Activated CD4-positive, alpha-beta T cell treated with anti-CD3 and anti-CD28 coated beads, Interleukin-2, amount 10 ng/mL, durations not matched to agents 24 days and 14 days (primary cell): ENCODE measurements around the gene DEPDC5. TPM values are rescaled to one million over a fixed set of nuclear protein-coding genes. Genes with fewer than 3 reads are reported as not detected.
A peak's percentile ranks its signal among the peaks of the same experiment; 100 is the strongest.
"Not testable (repeated sequence)": the region's sequence is repeated elsewhere in the genome, so short reads cannot be mapped to it uniquely, and the experiment has no call there.

Source experiments
- DNase-seq: peaks from one replicate; pipeline ENCODE4 v3.0.0; 2022
- H3K27ac Mint-ChIP-seq: one replicate; pipeline ENCODE4 v1.8.0; 2022; ENCODE audit warnings: mild to moderate bottlenecking, mixed read lengths
- H3K27me3 Mint-ChIP-seq: one replicate; pipeline ENCODE4 v1.8.0; 2022; ENCODE audit warnings: mixed read lengths
- H3K36me3 Mint-ChIP-seq: one replicate; pipeline ENCODE4 v1.8.0; 2022; ENCODE audit warnings: low read depth, mild to moderate bottlenecking, mixed read lengths
- H3K4me1 Mint-ChIP-seq: one replicate; pipeline ENCODE4 v1.8.0; 2021; ENCODE audit warnings: mixed read lengths
- H3K4me3 Mint-ChIP-seq: one replicate; pipeline ENCODE4 v1.8.0; 2022; ENCODE audit warnings: mild to moderate bottlenecking, moderate library complexity, mixed read lengths
- H3K9me3 Mint-ChIP-seq: one replicate; pipeline ENCODE4 v1.8.0; 2021; ENCODE audit warnings: mixed read lengths
- intact Hi-C: fragments of 100-400 bp; cut with micrococcal nuclease; formaldehyde crosslinking; loops from one replicate; pipeline ENCODE4 v1.15.1; 2023
- total RNA-seq: library from RNA; stranded (reverse); gene quantifications from 2 replicates; pipeline ENCODE4 v1.2.3, GENCODE V29; 2022

The DEPDC5 gene
- total RNA-seq, 1 donor from 2014 or later, result 37.9 TPM

DNA sequence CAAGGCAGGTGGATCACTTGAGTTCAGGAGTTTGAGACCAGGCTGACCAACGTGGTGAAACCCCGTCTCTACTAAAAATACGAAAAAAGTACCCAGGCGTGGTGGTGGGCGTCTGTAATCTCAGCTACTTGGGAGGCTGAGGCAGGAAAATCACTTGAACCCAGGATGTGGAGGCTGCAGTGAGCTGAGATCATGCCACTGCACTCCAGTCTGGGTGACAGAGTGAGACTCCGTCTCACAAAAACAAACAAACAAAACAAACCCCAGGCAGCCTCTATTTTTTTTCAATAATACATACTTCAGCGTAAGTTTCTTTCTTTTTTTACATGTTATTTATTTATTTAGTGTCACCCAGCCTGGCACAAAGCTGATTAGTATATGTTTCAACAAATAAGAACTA lies 60.1 kb downstream of the DEPDC5 start:
- H3K27me3 Mint-ChIP-seq, H3K27ac Mint-ChIP-seq, DNase-seq, H3K4me3 Mint-ChIP-seq, H3K9me3 Mint-ChIP-seq, intact Hi-C loops, H3K4me1 Mint-ChIP-seq: not testable (repeated sequence)
- H3K36me3 Mint-ChIP-seq, result peaks cover 68% of the 10 kb centered on the region

DNA sequence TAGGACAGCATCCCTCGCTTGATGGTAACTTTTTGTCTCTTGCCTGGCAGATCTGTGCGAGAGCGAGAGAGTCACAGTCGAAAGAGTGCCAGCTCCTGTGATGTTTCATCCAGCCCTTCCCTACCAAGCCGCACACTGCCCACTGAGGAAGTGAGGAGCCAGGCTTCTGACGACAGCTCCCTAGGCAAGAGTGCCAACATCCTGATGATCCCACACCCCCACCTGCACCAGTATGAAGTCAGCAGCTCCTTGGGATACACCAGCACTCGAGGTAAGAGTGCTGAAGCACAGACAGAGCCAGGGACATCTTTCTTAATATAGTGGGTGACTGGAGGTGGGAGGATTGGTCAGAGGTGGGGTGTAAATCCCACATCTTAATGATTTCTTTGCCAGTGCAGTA lies 61.1 kb downstream of the DEPDC5 start:
- Mint-ChIP-seq H3K27ac (no peak overlapping the region), H3K36me3 (peaks cover 72% of the 10 kb centered on the region), H3K9me3 (no peaks in the 10 kb centered on the region), H3K4me3 (no peak overlapping the region), H3K27me3 (no peaks in the 10 kb centered on the region), H3K4me1 (peaks cover 11% of the 10 kb centered on the region)
- no peak for DNase-seq
- intact Hi-C loops, result no loop called here

DNA sequence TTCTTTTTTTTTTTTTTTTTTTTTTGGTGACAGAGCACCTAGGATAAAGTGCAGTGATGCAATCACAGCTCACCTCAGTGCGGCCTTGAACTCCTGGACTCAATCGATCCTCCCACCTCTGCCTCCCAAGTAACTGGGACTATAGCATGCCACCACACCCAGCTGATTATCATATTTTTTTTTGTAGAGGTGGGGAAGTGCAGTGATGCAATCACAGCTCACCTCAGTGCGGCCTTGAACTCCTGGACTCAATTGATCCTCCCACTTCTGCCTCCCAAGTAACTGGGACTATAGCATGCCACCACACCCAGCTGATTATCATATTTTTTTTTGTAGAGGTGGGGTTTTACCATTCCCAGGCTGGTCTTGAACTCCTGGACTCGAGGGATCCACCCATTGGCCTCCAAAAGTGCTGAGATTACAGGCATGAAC lies 61.6 kb downstream of the DEPDC5 start:
- H3K4me3 Mint-ChIP-seq, H3K27me3 Mint-ChIP-seq, H3K9me3 Mint-ChIP-seq, DNase-seq, H3K27ac Mint-ChIP-seq, intact Hi-C loops: not testable (repeated sequence)
- Mint-ChIP-seq H3K4me1 (peaks cover 11% of the 10 kb centered on the region), H3K36me3 (peaks cover 70% of the 10 kb centered on the region)

DNA sequence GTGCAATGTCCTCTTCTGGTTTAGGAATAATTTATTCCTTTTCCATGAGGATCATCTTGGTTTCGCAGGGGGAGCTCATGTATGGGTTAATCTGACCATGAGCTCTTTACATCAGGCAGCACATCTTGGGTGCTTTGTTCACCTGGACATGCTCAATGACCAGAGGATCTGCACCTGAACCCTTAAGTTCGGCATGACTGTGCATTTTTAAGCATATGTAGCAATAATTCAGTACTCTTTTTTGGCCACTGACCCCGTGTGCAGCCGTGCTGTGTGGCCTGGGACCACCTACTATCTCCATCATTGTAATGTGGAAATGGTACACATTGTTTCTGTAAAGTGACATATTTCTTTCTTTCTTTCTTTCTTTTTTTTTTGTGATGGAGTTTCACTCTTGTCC lies 62.9 kb downstream of the DEPDC5 start:
- Mint-ChIP-seq H3K27ac (no peak overlapping the region), H3K9me3 (no peaks in the 10 kb centered on the region), H3K27me3 (no peaks in the 10 kb centered on the region), H3K36me3 (peaks cover 72% of the 10 kb centered on the region), H3K4me1 (peaks cover 11% of the 10 kb centered on the region), H3K4me3 (no peak overlapping the region)
- no peak for DNase-seq
- intact Hi-C loops, result no loop called here

DNA sequence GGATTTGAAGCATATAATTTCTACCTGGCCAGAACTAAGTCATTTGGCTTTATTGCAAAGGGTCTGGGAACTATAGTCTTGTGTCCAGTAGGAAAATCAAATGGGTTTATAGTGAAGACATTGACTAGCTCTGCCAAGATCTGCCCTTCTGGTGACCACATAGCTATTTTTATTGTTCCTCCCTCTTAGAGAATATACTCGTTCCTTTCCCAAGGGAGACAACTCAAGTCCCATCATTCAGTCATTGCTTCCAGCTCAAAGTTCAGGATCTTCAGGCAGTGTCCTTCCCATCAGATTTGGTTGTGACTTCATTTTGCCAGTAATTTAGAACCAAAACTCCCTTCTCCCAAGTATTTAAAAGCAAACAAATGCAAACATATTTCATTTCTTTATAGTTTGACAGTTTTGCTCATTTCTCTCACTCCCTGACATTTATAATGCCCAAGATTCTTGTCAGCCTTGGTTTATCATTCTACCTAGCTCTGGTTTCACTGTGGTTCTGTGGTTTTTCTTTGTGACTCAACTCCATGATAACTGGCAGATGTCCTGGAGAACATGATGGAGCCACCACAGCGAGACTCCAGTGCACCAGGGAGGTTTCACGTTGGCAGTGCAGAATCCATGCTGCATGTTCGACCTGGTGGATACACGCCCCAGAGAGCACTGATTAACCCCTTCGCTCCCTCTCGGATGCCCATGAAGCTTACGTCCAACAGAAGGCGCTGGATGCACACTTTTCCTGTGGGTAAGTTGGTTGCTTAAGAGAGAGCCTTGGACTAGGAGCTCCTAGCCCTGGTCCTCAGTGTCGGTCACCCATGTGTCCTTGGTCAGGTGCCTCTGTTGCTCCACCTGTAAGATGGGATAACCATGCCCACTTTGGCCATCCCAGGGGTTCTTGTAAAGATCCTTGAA lies 64.9 kb downstream of the DEPDC5 start:
- peaks cover 11% of the 10 kb centered on the region for H3K4me1 Mint-ChIP-seq
- H3K9me3 Mint-ChIP-seq, result no peaks in the 10 kb centered on the region
- no peak overlapping the region for H3K4me3 Mint-ChIP-seq
- intact Hi-C loops, result loop anchor here (1.0 to 2.0 kb wide), 2 partner anchors 11 to 24 kb away; no protein-coding TSS in a partner anchor
- no peak for DNase-seq
- peaks cover 77% of the 10 kb centered on the region for H3K36me3 Mint-ChIP-seq
- H3K27ac Mint-ChIP-seq, result peak overlapping the region; percentile 21
- no peaks in the 10 kb centered on the region for H3K27me3 Mint-ChIP-seq

- Mint-ChIP-seq H3K9me3 (no peaks in the 10 kb centered on the region), H3K27me3 (no peaks in the 10 kb centered on the region), H3K4me1 (peaks cover 11% of the 10 kb centered on the region), H3K4me3 (no peak overlapping the region), H3K27ac (no peak overlapping the region), H3K36me3 (peaks cover 67% of the 10 kb centered on the region)
- no peak for DNase-seq
- intact Hi-C loops, result loop anchor here (10.0 kb wide), 1 partner anchor 234 kb away; no protein-coding TSS in a partner anchor
Measured at GRCh38 chr22:31820655-31821054, 66.8 kb downstream of the DEPDC5 start.

- no peak overlapping the region for H3K27ac Mint-ChIP-seq
- H3K4me3 Mint-ChIP-seq, result no peak overlapping the region
- H3K4me1 Mint-ChIP-seq, result peaks cover 11% of the 10 kb centered on the region
- H3K9me3 Mint-ChIP-seq, result no peaks in the 10 kb centered on the region
- H3K36me3 Mint-ChIP-seq, result peaks cover 67% of the 10 kb centered on the region
- no peak for DNase-seq
- intact Hi-C loops, result loop anchor here (10.0 kb wide), 1 partner anchor 233 kb away; no protein-coding TSS in a partner anchor
- no peaks in the 10 kb centered on the region for H3K27me3 Mint-ChIP-seq
Measured at GRCh38 chr22:31821572-31821971, 67.8 kb downstream of the DEPDC5 start.

DNA sequence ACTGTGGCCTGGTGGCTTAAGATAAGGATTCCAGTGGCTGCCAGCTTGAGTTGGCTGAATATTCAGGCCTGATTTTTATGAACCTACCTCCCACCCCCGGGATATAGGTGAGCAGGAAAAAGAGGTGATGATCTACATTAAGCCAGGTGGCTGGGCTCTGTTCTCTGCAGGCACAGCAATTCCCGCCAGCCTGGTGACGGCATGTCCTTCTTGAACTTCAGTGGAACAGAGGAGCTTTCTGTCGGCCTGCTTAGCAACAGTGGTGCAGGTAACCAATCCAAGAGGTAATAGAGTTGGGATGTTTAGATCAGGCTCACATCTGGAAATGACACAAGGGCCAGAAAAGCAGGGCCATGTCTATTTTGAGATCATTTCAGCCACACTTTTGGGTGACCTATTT lies 68.7 kb downstream of the DEPDC5 start:
- DNase-seq, result no peak
- Mint-ChIP-seq H3K4me3 (no peak overlapping the region), H3K9me3 (no peaks in the 10 kb centered on the region), H3K27me3 (no peaks in the 10 kb centered on the region), H3K4me1 (peaks cover 11% of the 10 kb centered on the region), H3K27ac (no peak overlapping the region), H3K36me3 (peaks cover 61% of the 10 kb centered on the region)
- intact Hi-C loops, result loop anchor here (10.0 kb wide), 1 partner anchor 232 kb away; no protein-coding TSS in a partner anchor

DNA sequence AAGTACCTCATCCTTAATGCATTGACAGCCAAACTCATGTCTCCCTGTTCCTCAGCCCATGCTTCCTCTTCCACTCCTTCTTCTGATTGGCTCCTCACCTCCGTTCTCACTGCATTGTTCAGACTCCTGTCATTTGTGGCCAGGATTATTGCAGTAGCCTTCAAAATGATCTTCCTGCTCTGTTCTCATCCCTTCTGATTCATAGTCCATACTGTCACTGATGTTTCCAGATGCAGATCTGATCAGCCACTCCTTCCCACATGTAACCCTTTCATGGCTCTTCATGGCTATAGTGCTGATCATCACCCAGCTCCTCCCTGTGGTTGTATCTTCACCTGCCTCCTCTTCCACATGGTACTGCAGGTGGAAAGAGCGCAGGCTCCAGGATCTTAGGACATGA lies 71.7 kb downstream of the DEPDC5 start:
- H3K36me3 Mint-ChIP-seq, result peaks cover 54% of the 10 kb centered on the region
- peaks cover 19% of the 10 kb centered on the region for H3K4me1 Mint-ChIP-seq
- no peak overlapping the region for H3K4me3 Mint-ChIP-seq
- H3K27me3 Mint-ChIP-seq, result no peaks in the 10 kb centered on the region
- intact Hi-C loops, result loop anchor here (10.0 kb wide), 1 partner anchor 229 kb away; no protein-coding TSS in a partner anchor
- DNase-seq, result no peak
- no peaks in the 10 kb centered on the region for H3K9me3 Mint-ChIP-seq
- H3K27ac Mint-ChIP-seq, result no peak overlapping the region

DNA sequence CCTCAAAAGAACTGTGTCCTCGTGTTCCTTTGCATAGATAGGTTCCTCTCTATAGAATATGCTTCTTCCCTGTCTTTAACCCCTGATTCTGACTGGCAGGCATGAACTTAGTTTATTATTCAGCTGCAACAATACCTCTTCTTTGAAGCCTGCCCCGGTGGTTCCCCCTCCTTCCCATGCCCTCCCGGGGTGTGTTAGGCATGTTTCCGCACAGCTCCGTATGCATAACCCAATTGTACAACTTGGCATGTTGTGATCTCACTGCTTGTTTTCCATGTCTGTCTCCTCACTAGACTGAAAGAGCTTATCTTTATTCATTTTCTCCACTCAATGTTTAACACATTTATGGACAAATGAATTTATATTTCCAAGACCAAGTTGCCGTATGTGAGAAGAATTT lies 72.6 kb downstream of the DEPDC5 start:
- Mint-ChIP-seq H3K36me3 (peaks cover 47% of the 10 kb centered on the region), H3K4me1 (peaks cover 26% of the 10 kb centered on the region), H3K27me3 (no peaks in the 10 kb centered on the region), H3K27ac (no peak overlapping the region), H3K9me3 (no peaks in the 10 kb centered on the region), H3K4me3 (no peak overlapping the region)
- DNase-seq, result no peak
- intact Hi-C loops, result loop anchor here (10.0 kb wide), 1 partner anchor 228 kb away; no protein-coding TSS in a partner anchor

GRCh38 chr22:31828739-31829138 lies 74.9 kb downstream of the DEPDC5 start:
- Mint-ChIP-seq H3K4me1 (peaks cover 29% of the 10 kb centered on the region), H3K27me3 (no peaks in the 10 kb centered on the region), H3K9me3 (no peaks in the 10 kb centered on the region), H3K4me3 (no peak overlapping the region), H3K27ac (no peak overlapping the region), H3K36me3 (peaks cover 44% of the 10 kb centered on the region)
- intact Hi-C loops, result loop anchor here (1.0 to 10.0 kb wide), 4 partner anchors 10 to 226 kb away; partner anchors contain the start of gene DEPDC5
- DNase-seq, result no peak

DNA sequence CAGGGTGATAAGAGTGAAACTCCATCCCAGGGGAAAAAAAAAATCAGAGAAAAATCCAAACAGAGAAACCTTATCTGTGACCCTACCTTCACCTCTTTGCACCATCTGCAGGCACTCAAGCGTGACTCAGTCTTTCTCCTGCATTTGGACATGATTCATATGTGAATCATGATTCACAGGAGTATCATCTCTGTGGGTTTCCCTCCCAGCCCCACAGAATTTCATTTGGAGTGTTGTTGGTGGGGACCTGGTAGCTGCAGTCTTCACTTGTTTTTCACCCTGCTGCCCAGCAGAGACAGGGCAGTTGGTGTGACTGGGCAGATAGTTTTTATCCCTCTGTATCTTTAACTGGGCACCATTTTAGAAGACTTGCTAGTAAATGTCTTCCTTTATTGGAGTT lies 75.7 kb downstream of the DEPDC5 start:
- peak; percentile 69 for DNase-seq
- Mint-ChIP-seq H3K27me3 (no peaks in the 10 kb centered on the region), H3K36me3 (peaks cover 45% of the 10 kb centered on the region), H3K4me3 (peak overlapping the region; percentile 26), H3K4me1 (peaks cover 31% of the 10 kb centered on the region), H3K9me3 (no peaks in the 10 kb centered on the region), H3K27ac (peak overlapping the region; percentile 89)
- intact Hi-C loops, result loop anchor here (1.0 to 10.0 kb wide), 4 partner anchors 11 to 225 kb away; partner anchors contain the start of gene DEPDC5

DNA sequence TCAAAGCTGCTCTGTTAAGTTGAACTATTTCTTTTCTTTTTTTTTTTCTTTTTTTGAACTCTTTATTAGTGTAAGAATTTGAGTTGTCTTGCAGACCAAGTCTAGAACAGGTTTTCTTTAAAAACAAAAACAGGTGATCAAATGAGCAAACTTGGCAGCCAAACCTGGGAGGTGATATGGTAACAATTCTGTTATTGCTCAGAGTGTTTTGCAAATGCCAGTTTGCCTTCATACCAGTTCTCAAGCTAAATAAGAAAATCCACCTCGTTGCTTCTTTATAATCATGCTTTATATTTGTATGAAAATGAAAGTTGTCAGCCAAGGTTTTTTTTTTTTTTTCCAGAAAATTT lies 76.9 kb downstream of the DEPDC5 start:
- Mint-ChIP-seq H3K27me3 (no peaks in the 10 kb centered on the region), H3K36me3 (peaks cover 42% of the 10 kb centered on the region), H3K4me1 (peaks cover 31% of the 10 kb centered on the region), H3K4me3 (no peak overlapping the region), H3K27ac (peak overlapping the region; percentile 89), H3K9me3 (no peaks in the 10 kb centered on the region)
- intact Hi-C loops, result no loop called here
- DNase-seq, result no peak

- intact Hi-C loops, result no loop called here
- no peak for DNase-seq
- H3K36me3 Mint-ChIP-seq, result peaks cover 32% of the 10 kb centered on the region
- no peak overlapping the region for H3K4me3 Mint-ChIP-seq
- no peaks in the 10 kb centered on the region for H3K27me3 Mint-ChIP-seq
- H3K9me3 Mint-ChIP-seq, result no peaks in the 10 kb centered on the region
- H3K27ac Mint-ChIP-seq, result no peak overlapping the region
- H3K4me1 Mint-ChIP-seq, result peaks cover 26% of the 10 kb centered on the region
Measured at GRCh38 chr22:31833930-31834329, 80.1 kb downstream of the DEPDC5 start.
